ENCODE results near the gene UNC45B.
"Not testable (repeated sequence)": the region's sequence is repeated elsewhere in the genome, so short reads cannot be mapped to it uniquely, and the experiment has no call there.

Gene UNC45B

DNA sequence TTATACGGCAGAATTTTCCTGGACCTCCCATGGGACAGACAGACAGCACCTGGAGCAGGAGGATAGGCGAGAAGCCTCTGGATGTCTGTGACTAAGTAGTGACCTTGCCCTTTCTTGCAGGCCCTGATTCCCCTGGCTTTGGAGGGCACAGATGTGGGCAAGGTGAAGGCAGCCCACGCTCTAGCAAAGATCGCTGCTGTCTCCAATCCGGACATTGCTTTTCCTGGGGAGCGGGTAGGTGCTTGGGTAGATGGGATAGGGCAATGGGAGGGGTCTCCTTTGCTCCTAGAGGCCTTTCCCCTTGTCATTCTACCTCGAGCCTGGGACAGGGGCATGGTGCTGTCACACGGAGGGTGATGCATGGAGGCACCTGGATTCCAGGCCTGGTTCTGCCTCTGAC lies 29.3 kb downstream of the UNC45B start:
- no peaks in the 10 kb centered on the region for H3K27me3 ChIP-seq (ENCODE audit: insufficient read depth, low read length)
- no peak overlapping the region for H3K27ac ChIP-seq (ENCODE audit: low read length)
- no peak overlapping the region for H3K9ac ChIP-seq (ENCODE audit: low read depth, low read length)
- H3K9me3 ChIP-seq (ENCODE audit: insufficient read depth, low read depth, low read length): no peaks in the 10 kb centered on the region
- no peak overlapping the region for H3K4me3 ChIP-seq (ENCODE audit: low read length)
- H3K4me1 ChIP-seq (ENCODE audit: insufficient read depth, low read length): no peaks in the 10 kb centered on the region
- H3K36me3 ChIP-seq (ENCODE audit: insufficient read depth, low read depth, low read length): no peaks in the 10 kb centered on the region

DNA sequence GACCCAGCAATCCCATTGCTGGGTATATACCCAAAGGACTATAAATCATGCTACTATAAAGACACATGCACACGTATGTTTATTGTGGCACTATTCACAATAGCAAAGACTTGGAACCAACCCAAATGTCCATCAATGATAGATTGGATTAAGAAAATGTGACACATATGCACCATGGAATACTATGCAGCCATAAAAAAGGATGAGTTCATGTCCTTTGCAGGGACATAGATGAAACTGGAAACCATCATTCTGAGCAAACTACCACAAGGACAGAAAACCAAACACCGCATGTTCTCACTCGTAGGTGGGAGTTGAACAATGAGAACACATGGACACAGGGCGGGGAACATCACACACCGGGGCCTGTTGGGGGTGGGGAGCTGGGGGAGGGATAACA lies 31.8 kb downstream of the UNC45B start:
- not testable (repeated sequence) for H3K9ac ChIP-seq (ENCODE audit: low read depth, low read length); H3K36me3 ChIP-seq (ENCODE audit: insufficient read depth, low read depth, low read length); H3K27me3 ChIP-seq (ENCODE audit: insufficient read depth, low read length); H3K27ac ChIP-seq (ENCODE audit: low read length); H3K9me3 ChIP-seq (ENCODE audit: insufficient read depth, low read depth, low read length); H3K4me1 ChIP-seq (ENCODE audit: insufficient read depth, low read length); H3K4me3 ChIP-seq (ENCODE audit: low read length)

DNA sequence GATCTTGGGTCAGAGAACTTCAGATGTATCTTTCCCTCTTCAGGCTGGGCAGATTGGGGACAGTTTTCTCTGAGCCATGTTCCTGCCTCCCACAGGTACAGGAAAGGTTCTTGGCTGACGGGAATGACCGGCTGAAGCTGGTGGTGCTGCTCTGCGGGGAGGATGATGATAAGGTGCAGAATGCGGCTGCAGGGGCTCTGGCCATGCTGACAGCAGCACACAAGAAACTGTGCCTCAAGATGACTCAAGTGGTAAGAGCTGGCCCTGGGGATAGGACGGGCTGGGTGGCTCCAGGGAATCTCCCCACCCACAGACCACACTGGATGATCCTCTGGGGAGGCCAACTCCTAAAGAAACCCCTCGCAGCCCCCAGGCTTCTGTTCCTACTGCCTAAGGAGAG lies 35.7 kb downstream of the UNC45B start:
- no peak overlapping the region for H3K4me3 ChIP-seq (ENCODE audit: low read length)
- no peak overlapping the region for H3K27ac ChIP-seq (ENCODE audit: low read length)
- no peaks in the 10 kb centered on the region for H3K36me3 ChIP-seq (ENCODE audit: insufficient read depth, low read depth, low read length)
- no peaks in the 10 kb centered on the region for H3K4me1 ChIP-seq (ENCODE audit: insufficient read depth, low read length)
- H3K9ac ChIP-seq (ENCODE audit: low read depth, low read length): no peak overlapping the region
- H3K27me3 ChIP-seq (ENCODE audit: insufficient read depth, low read length): no peaks in the 10 kb centered on the region; the same call in 1 of the 2 replicates
- no peaks in the 10 kb centered on the region for H3K9me3 ChIP-seq (ENCODE audit: insufficient read depth, low read depth, low read length)

DNA sequence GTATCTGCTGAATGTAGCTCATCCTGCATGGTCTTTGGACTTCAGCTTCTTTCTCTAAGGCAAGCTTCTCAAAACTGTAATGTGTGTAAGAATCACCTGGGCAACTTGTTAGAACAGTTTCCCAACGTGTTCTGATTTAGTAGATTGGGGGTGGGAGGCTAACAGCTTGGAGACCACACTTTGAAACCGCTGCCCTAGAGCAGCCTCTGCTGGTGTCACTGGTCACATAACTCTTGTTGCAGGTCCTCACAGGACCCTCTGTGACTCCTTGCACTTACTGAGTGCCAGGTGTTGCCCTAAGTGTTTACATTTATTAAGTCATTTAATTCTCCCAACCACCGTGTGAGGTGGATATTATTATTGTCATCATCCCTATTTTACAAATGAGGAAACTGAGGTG lies 36.7 kb downstream of the UNC45B start:
- no peak overlapping the region for H3K4me3 ChIP-seq (ENCODE audit: low read length)
- no peak overlapping the region for H3K9ac ChIP-seq (ENCODE audit: low read depth, low read length)
- H3K36me3 ChIP-seq (ENCODE audit: insufficient read depth, low read depth, low read length): no peaks in the 10 kb centered on the region
- no peaks in the 10 kb centered on the region; the same call in 1 of the 2 replicates for H3K27me3 ChIP-seq (ENCODE audit: insufficient read depth, low read length)
- no peaks in the 10 kb centered on the region for H3K4me1 ChIP-seq (ENCODE audit: insufficient read depth, low read length)
- no peaks in the 10 kb centered on the region; the same call in 1 of the 2 replicates for H3K9me3 ChIP-seq (ENCODE audit: insufficient read depth, low read depth, low read length)
- no peak overlapping the region for H3K27ac ChIP-seq (ENCODE audit: low read length)

DNA sequence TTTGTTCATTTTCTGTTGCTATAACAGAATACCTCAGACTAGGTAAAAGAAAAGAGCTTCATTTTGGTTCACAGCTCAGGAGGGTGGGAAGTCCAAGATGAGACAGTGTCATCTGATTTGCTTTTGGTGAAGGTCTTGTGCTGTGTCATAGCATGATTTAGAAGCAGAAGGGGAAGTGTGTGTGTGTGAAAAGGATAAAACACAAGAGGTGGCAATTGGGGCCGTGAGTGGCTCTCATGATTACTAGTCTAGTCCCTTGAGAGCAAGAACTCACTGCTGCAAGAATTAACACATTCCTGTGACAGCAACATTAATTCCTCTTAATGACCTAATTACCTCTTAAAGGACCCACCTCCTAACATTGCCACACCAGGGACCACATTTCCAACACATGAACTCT lies 38.2 kb downstream of the UNC45B start:
- no peaks in the 10 kb centered on the region; the same call in 1 of the 2 replicates for H3K27me3 ChIP-seq (ENCODE audit: insufficient read depth, low read length)

DNA sequence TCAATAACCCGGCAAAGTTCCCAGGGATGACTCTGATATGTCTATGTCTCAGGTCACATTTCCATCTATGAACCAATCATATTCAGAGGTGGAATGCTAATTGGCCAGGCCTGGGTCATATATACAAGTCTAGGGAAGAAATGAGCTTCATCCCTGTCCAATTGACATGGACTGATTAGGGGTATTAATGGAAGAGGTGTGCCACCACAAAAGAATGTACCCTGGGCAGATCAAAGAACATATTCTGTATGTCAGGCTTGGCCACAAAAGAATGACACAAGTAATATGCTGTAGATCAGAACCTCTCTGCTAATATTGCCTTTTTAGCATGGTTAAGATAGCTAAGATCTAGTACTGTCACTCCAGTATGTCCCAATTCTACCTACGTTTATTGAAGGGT lies 39.9 kb downstream of the UNC45B start:
- H3K9me3 ChIP-seq (ENCODE audit: insufficient read depth, low read depth, low read length): no peaks in the 10 kb centered on the region; the same call in 1 of the 2 replicates
- H3K36me3 ChIP-seq (ENCODE audit: insufficient read depth, low read depth, low read length): no peaks in the 10 kb centered on the region
- H3K9ac ChIP-seq (ENCODE audit: low read depth, low read length): no peak overlapping the region
- H3K4me3 ChIP-seq (ENCODE audit: low read length): no peak overlapping the region
- H3K4me1 ChIP-seq (ENCODE audit: insufficient read depth, low read length): no peaks in the 10 kb centered on the region
- no peaks in the 10 kb centered on the region; the same call in 1 of the 2 replicates for H3K27me3 ChIP-seq (ENCODE audit: insufficient read depth, low read length)
- no peak overlapping the region for H3K27ac ChIP-seq (ENCODE audit: low read length)

More for the DNA sequence above, 38.2 kb downstream of the UNC45B start:
- Histone ChIP-seq H3K9ac (ENCODE audit: low read depth, low read length) (no peak overlapping the region), H3K4me3 (ENCODE audit: low read length) (no peak overlapping the region), H3K36me3 (ENCODE audit: insufficient read depth, low read depth, low read length) (no peaks in the 10 kb centered on the region), H3K9me3 (ENCODE audit: insufficient read depth, low read depth, low read length) (no peaks in the 10 kb centered on the region; the same call in 1 of the 2 replicates), H3K4me1 (ENCODE audit: insufficient read depth, low read length) (no peaks in the 10 kb centered on the region), H3K27ac (ENCODE audit: low read length) (no peak overlapping the region)

DNA sequence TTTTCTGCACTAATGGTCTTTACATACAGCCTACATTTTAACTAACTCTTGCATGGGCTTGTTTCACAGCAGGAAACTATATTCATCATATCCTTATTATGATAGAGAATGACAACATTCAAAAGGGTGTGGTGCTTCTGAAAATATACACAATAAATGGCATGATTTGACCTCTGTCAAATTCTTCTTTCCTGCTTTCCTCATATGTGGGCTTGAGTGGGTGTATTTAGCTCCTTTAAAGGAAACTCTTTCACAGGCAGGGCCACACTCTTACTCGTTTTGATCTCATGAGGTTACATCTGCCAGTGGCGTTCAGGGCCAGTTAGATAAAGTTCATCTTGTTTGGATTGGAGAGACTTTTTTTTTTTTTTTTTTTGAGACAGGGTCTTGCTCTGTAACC lies 40.5 kb downstream of the UNC45B start:
- Histone ChIP-seq H3K9me3 (ENCODE audit: insufficient read depth, low read depth, low read length) (no peaks in the 10 kb centered on the region; the same call in 1 of the 2 replicates), H3K9ac (ENCODE audit: low read depth, low read length) (no peak overlapping the region), H3K27me3 (ENCODE audit: insufficient read depth, low read length) (no peaks in the 10 kb centered on the region; the same call in 1 of the 2 replicates), H3K4me3 (ENCODE audit: low read length) (no peak overlapping the region), H3K27ac (ENCODE audit: low read length) (no peak overlapping the region), H3K4me1 (ENCODE audit: insufficient read depth, low read length) (no peaks in the 10 kb centered on the region), H3K36me3 (ENCODE audit: insufficient read depth, low read depth, low read length) (no peaks in the 10 kb centered on the region)

DNA sequence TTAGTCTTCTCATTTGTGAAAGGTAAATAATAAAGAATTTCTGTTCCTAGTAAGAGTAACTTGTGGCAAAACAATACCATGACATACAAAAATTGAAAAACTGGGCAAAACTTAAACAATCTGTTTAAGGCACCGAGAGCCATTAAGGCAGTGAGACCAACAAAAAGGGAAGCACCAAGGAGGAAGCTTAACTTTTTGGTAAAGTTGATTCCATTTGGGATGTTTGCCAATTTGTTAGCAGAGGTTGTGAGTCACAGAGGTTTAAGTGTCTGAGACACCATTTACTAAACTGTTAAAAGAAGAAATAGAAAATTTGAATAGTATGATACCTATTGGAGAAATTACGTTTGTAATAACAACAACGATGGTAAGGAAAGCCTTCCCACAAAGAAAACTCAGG lies 41.7 kb downstream of the UNC45B start:
- Histone ChIP-seq H3K4me1 (ENCODE audit: insufficient read depth, low read length) (no peaks in the 10 kb centered on the region), H3K36me3 (ENCODE audit: insufficient read depth, low read depth, low read length) (no peaks in the 10 kb centered on the region), H3K4me3 (ENCODE audit: low read length) (no peak overlapping the region), H3K27me3 (ENCODE audit: insufficient read depth, low read length) (no peaks in the 10 kb centered on the region), H3K27ac (ENCODE audit: low read length) (no peak overlapping the region), H3K9me3 (ENCODE audit: insufficient read depth, low read depth, low read length) (no peaks in the 10 kb centered on the region; the same call in 1 of the 2 replicates), H3K9ac (ENCODE audit: low read depth, low read length) (no peak overlapping the region)

DNA sequence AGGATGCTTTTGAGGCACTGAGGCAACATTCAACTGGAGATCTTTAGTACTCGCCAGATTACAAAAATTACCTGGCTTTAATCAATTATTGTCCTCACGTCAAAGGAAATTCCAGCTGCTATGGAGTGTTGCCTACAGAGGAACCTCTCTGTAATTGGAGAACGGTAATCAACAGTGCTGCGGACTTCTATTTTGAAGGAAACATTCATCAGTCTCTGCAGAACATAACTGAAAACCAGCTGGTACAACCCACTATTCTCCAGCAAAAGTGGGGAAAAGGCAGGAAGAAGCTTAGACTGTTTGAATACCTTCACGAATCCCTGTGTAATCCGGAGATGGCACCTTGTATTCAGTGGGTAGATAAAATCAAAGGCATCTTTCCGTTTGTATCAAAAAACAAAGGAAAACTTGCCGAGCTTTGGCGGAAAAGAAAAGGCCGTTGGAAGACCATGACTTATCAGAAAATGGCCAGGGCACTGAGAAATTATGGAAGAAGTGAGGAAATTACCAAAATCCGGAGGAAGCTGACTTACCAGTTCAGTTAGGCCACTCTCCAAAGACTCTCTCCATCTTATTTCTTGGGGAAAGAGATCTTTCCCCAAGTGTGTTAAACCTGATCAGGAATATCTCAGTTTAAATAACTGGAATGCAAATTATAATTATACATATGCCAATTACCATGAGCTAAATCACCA lies 43.5 kb downstream of the UNC45B start:
- H3K36me3 ChIP-seq (ENCODE audit: insufficient read depth, low read depth, low read length): no peaks in the 10 kb centered on the region
- H3K27me3 ChIP-seq (ENCODE audit: insufficient read depth, low read length): no peaks in the 10 kb centered on the region
- H3K9me3 ChIP-seq (ENCODE audit: insufficient read depth, low read depth, low read length): peaks cover 5% of the 10 kb centered on the region

DNA sequence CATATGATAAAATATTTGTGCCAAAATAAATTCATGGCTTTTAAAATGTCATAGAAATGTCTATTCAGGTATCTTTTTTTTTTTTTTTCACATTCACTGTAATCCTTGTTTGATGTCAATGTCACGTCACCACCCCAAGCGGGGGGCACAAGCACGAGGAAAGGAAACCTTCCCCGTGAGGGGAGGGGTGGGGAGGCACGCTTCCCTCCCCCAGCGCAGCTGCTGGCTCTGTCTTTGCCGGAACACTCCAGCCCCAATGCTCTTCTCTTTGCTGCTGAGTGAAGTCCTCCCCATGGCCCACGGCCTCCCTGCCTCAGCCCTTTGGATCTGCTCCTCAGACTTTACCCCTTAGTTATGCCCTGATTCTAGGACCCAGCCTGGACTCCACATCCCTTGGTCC lies 45.1 kb downstream of the UNC45B start:
- H3K4me3 ChIP-seq (ENCODE audit: low read length): no peak overlapping the region
- H3K9me3 ChIP-seq (ENCODE audit: insufficient read depth, low read depth, low read length): peaks cover 7% of the 10 kb centered on the region
- no peak overlapping the region for H3K9ac ChIP-seq (ENCODE audit: low read depth, low read length)
- no peaks in the 10 kb centered on the region for H3K4me1 ChIP-seq (ENCODE audit: insufficient read depth, low read length)
- no peaks in the 10 kb centered on the region for H3K27me3 ChIP-seq (ENCODE audit: insufficient read depth, low read length)
- H3K36me3 ChIP-seq (ENCODE audit: insufficient read depth, low read depth, low read length): no peaks in the 10 kb centered on the region
- no peak overlapping the region for H3K27ac ChIP-seq (ENCODE audit: low read length)

More for the DNA sequence above, 43.5 kb downstream of the UNC45B start:
- H3K4me3 ChIP-seq (ENCODE audit: low read length): no peak overlapping the region
- H3K4me1 ChIP-seq (ENCODE audit: insufficient read depth, low read length): no peaks in the 10 kb centered on the region
- H3K27ac ChIP-seq (ENCODE audit: low read length): no peak overlapping the region
- no peak overlapping the region for H3K9ac ChIP-seq (ENCODE audit: low read depth, low read length)

DNA sequence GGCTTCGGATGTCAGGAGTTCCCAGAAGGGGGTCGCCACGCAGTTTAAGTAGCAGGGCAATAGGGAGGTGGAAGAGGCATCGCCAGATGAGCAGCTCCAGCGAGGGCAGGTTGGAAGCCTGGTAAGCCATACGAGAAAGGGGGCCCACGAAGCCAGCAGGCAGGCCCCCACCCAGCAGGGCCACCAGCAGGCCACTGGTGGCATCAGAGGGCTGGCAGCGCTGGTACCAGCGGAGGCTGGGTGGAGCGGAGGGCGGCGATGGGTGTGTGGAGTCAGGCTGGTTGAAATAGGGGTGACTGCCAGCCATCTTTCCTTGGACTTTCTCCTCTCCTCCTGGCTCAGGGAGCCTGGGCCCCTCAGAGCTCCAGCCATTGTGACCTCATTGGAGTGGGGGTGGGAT lies 46.4 kb downstream of the UNC45B start, which contains the start of gene SLC35G3:
Gene SLC35G3 (minus strand): TSS at position 393 of the 400 bp plus-strand sequence. CDS start 86 bp downstream, at position 307.
- not testable (repeated sequence) for H3K27ac ChIP-seq (ENCODE audit: low read length); H3K4me3 ChIP-seq (ENCODE audit: low read length); H3K27me3 ChIP-seq (ENCODE audit: insufficient read depth, low read length); H3K4me1 ChIP-seq (ENCODE audit: insufficient read depth, low read length); H3K9me3 ChIP-seq (ENCODE audit: insufficient read depth, low read depth, low read length); H3K36me3 ChIP-seq (ENCODE audit: insufficient read depth, low read depth, low read length); H3K9ac ChIP-seq (ENCODE audit: low read depth, low read length)

DNA sequence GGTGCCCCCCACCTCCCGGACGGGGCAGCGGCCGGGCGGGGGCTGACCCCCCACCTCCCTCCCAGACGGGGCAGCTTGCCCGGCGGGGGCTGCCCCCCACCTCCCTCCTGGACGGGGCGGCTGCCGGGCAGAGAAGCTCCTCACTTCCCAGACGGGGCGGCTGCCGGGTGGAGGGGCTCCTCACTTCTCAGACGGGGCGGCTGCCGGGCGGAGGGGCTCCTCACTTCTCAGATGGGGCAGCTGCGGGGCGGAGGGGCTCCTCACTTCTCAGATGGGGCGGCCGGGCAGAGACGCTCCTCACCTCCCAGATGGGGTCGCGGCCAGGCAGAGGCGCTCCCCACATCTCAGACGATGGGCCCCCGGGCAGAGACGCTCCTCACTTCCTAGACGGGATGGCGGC lies 47.4 kb downstream of the UNC45B start:
- not testable (repeated sequence) for H3K27ac ChIP-seq (ENCODE audit: low read length); H3K27me3 ChIP-seq (ENCODE audit: insufficient read depth, low read length); H3K36me3 ChIP-seq (ENCODE audit: insufficient read depth, low read depth, low read length); H3K9ac ChIP-seq (ENCODE audit: low read depth, low read length); H3K4me3 ChIP-seq (ENCODE audit: low read length); H3K9me3 ChIP-seq (ENCODE audit: insufficient read depth, low read depth, low read length); H3K4me1 ChIP-seq (ENCODE audit: insufficient read depth, low read length)
